WTC11 (cell line): ENCODE data around the gene TLR5. TPM values are rescaled to one million over a fixed set of nuclear protein-coding genes. Genes with fewer than 3 reads are reported as not detected.

Source experiments
- ATAC-seq: fragments of 200-7000 bp; cut with Tn5 transposase; 2 replicates; pipeline ENCODE4 v1.10.0; 2021; ENCODE audit warnings: mild to moderate bottlenecking, moderate library complexity
- CTCF ChIA-PET: fragments of 300-600 bp; sonication (Branson Sonifier 250); formaldehyde crosslinking; loops from one replicate; lab custom pipeline; 2021; ENCODE audit warnings: antibody characterized with exemption; lab: Charles Lee
- POLR2A ChIA-PET: fragments of 350-600 bp; sonication (Branson Sonifier 250); formaldehyde crosslinking; loops from one replicate; lab custom pipeline; 2021; ENCODE audit warnings: antibody characterized with exemption; lab: Charles Lee
- DNase-seq: peaks from one replicate; pipeline ENCODE4 v3.0.0; 2021; ENCODE audit warnings: low spot score
- H3K27ac Mint-ChIP-seq: 2 replicates; pipeline ENCODE4 v1.8.0; 2021; ENCODE audit warnings: mixed read lengths
- H3K27me3 Mint-ChIP-seq: 2 replicates; pipeline ENCODE4 v1.8.0; 2021; ENCODE audit warnings: low read depth, mild to moderate bottlenecking, moderate library complexity, mixed read lengths
- H3K36me3 Mint-ChIP-seq: 2 replicates; pipeline ENCODE4 v1.8.0; 2021; ENCODE audit warnings: mixed read lengths
- H3K4me1 Mint-ChIP-seq: 2 replicates; pipeline ENCODE4 v1.8.0; 2022; ENCODE audit warnings: mixed read lengths
- H3K4me3 Mint-ChIP-seq: 2 replicates; pipeline ENCODE4 v1.8.0; 2021; ENCODE audit warnings: mild to moderate bottlenecking, moderate library complexity, mixed read lengths
- H3K9me3 Mint-ChIP-seq: 2 replicates; pipeline ENCODE4 v1.8.0; 2021; ENCODE audit warnings: mixed read lengths
- CBFB ChIP-seq: sonication (generic); formaldehyde crosslinking; IDR thresholded peaks from 2 replicates; pipeline ENCODE4 v1.8.1; 2022; ENCODE audit warnings: mild to moderate bottlenecking, low read depth, missing genetic modification reagents
- CTCF ChIP-seq: fragments of 200-600 bp; IDR thresholded peaks from 2 replicates; pipeline ENCODE4 v1.8.0; 2022; ENCODE audit warnings: antibody characterized with exemption
- EMX1 ChIP-seq: fragments of 250-450 bp; sonication (Bioruptor Pico); IDR thresholded peaks from 2 replicates; pipeline ENCODE4 v1.8.0; 2021; ENCODE audit warnings: mild to moderate bottlenecking
- FOXP4 ChIP-seq: sonication (generic); formaldehyde crosslinking; IDR thresholded peaks from 2 replicates; pipeline ENCODE4 v1.8.0; 2022; ENCODE audit warnings: mild to moderate bottlenecking, missing genetic modification reagents
- GRHL2 ChIP-seq: fragments of 250-450 bp; sonication (Bioruptor Pico); IDR thresholded peaks from 2 replicates; pipeline ENCODE4 v1.8.0; 2022; ENCODE audit warnings: mild to moderate bottlenecking, moderate library complexity; ENCODE audit not compliant: insufficient replicate concordance, severe bottlenecking
- GTF2I ChIP-seq: fragments of 250-450 bp; sonication (Bioruptor Pico); conservative IDR thresholded peaks from 2 replicates; pipeline ENCODE4 v1.4.0; 2021; ENCODE audit warnings: mild to moderate bottlenecking
- NR2C2 ChIP-seq: sonication (generic); formaldehyde crosslinking; IDR thresholded peaks from 2 replicates; pipeline ENCODE4 v1.8.0; 2022; ENCODE audit warnings: mild to moderate bottlenecking, missing genetic modification reagents
- TEAD1 ChIP-seq: sonication (generic); formaldehyde crosslinking; IDR thresholded peaks from 2 replicates; pipeline ENCODE4 v1.8.0; 2022; ENCODE audit warnings: mild to moderate bottlenecking, missing genetic modification reagents
- TEAD4 ChIP-seq: sonication (generic); formaldehyde crosslinking; IDR thresholded peaks from 2 replicates; pipeline ENCODE4 v1.8.0; 2022; ENCODE audit warnings: mild to moderate bottlenecking, missing genetic modification reagents
- ZNF121 ChIP-seq: sonication (generic); formaldehyde crosslinking; IDR thresholded peaks from 2 replicates; pipeline ENCODE4 v1.8.0; 2023; ENCODE audit warnings: missing genetic modification reagents
- ZNF263 ChIP-seq: sonication (generic); formaldehyde crosslinking; IDR thresholded peaks from 2 replicates; pipeline ENCODE4 v1.8.1; 2022; ENCODE audit warnings: low read depth, mild to moderate bottlenecking, moderate library complexity, missing genetic modification reagents
- ZNF281 ChIP-seq: sonication (generic); formaldehyde crosslinking; IDR thresholded peaks from 2 replicates; pipeline ENCODE4 v1.8.0; 2023; ENCODE audit warnings: mild to moderate bottlenecking, missing genetic modification reagents
- ZNF423 ChIP-seq: fragments of 250-450 bp; sonication (Bioruptor Pico); IDR thresholded peaks from 2 replicates; pipeline ENCODE4 v2.1.2; 2022; ENCODE audit warnings: mild to moderate bottlenecking, moderate library complexity
- ZNF425 ChIP-seq: fragments of 250-450 bp; sonication (Bioruptor Pico); conservative IDR thresholded peaks from 2 replicates; pipeline ENCODE4 v1.9.0; 2021; ENCODE audit warnings: mild to moderate bottlenecking
- ZNF532 ChIP-seq: fragments of 250-450 bp; sonication (Bioruptor Pico); IDR thresholded peaks from 2 replicates; pipeline ENCODE4 v1.9.0; 2021; ENCODE audit warnings: mild to moderate bottlenecking, borderline replicate concordance
- total RNA-seq: library from RNA; stranded (reverse); gene quantifications from 3 replicates; pipeline ENCODE4 v1.2.3, GENCODE V29; 2021

The TLR5 gene
- total RNA-seq, 1 experiment from 2014 or later, result 0.46 TPM

GRCh38 chr1:223147409-223147808 lies 4.4 kb upstream of the TLR5 start:
- CTCF ChIA-PET, result interaction anchor here (0.6 to 3.4 kb wide), 3 partner anchors 12 to 23 kb away, joined by 3 to 12 read pairs (median 3); no protein-coding TSS in a partner anchor

GRCh38 chr1:223146745-223147144 lies 3.7 kb upstream of the TLR5 start:
- no peak for TF ChIP-seq CBFB (CRISPR knock-in tag)
- TF ChIP-seq GTF2I (CRISPR knock-in tag), result no peak
- no peak for TF ChIP-seq ZNF532 (CRISPR knock-in tag)
- no peak for TF ChIP-seq FOXP4 (CRISPR knock-in tag)
- no peak for TF ChIP-seq EMX1 (CRISPR knock-in tag)
- TF ChIP-seq ZNF425, result no peak
- TF ChIP-seq NR2C2 (CRISPR knock-in tag), result no peak
- TF ChIP-seq ZNF121 (CRISPR knock-in tag), result no peak
- TF ChIP-seq GRHL2, result no peak
- no peak for TF ChIP-seq CTCF
- POLR2A ChIA-PET, result no interaction called here
- Mint-ChIP-seq H3K4me1 (peaks cover 16% of the 10 kb centered on the region), H3K4me3 (no peak overlapping the region), H3K36me3 (no peaks in the 10 kb centered on the region), H3K9me3 (peaks cover 16% of the 10 kb centered on the region), H3K27ac (no peak overlapping the region), H3K27me3 (peaks cover 43% of the 10 kb centered on the region)
- ATAC-seq (no peak), DNase-seq (no peak)
- CTCF ChIA-PET, result interaction anchor here (0.6 kb wide), 2 partner anchors 11 to 23 kb away, joined by 3 read pairs; no protein-coding TSS in a partner anchor

More at GRCh38 chr1:223147409-223147808, 4.4 kb upstream of the TLR5 start:
- POLR2A ChIA-PET, result no interaction called here
- H3K4me1 Mint-ChIP-seq, result peaks cover 9% of the 10 kb centered on the region
- DNase-seq (no peak), ATAC-seq (no peak)
- H3K9me3 Mint-ChIP-seq, result peaks cover 16% of the 10 kb centered on the region
- H3K36me3 Mint-ChIP-seq, result no peaks in the 10 kb centered on the region
- TF ChIP-seq ZNF281 (CRISPR knock-in tag), result no peak
- TF ChIP-seq ZNF423, result no peak
- no peak for TF ChIP-seq ZNF263 (CRISPR knock-in tag)
- no peak for TF ChIP-seq TEAD4
- no peak for TF ChIP-seq TEAD1
- no peak for TF ChIP-seq GRHL2
- no peak overlapping the region for H3K4me3 Mint-ChIP-seq
- H3K27ac Mint-ChIP-seq, result no peak overlapping the region
- peaks cover 36% of the 10 kb centered on the region for H3K27me3 Mint-ChIP-seq
